T-helper 17 cell (primary cell): ENCODE results near the gene CWC27. TPM values are rescaled to one million over a fixed set of nuclear protein-coding genes. Genes with fewer than 3 reads are reported as not detected.

ENCODE experiments used
- ATAC-seq: fragments of 150-1000 bp; cut with Tn5 transposase; 2 replicates; pipeline ENCODE4 v1.10.0; 2021; ENCODE audit warnings: mild to moderate bottlenecking, moderate library complexity
- DNase-seq, 3 donors: peaks; one replicate each; pipeline versions ENCODE4 v3.0.0 to v3.0.0-alpha.2; 2020 to 2021
- H3K9me3 ChIP-seq: one replicate; pipeline ENCODE4 v1.7.0; 2013; ENCODE audit warnings: low read length, mild to moderate bottlenecking; ENCODE audit not compliant: control insufficient read depth, poor library complexity, severe bottlenecking
- H3K27ac Mint-ChIP-seq: one replicate; pipeline ENCODE4 v1.8.0; 2022; ENCODE audit warnings: mild to moderate bottlenecking, moderate library complexity, mixed read lengths
- H3K27me3 Mint-ChIP-seq: one replicate; pipeline ENCODE4 v1.8.0; 2022; ENCODE audit warnings: mixed read lengths
- H3K36me3 Mint-ChIP-seq: one replicate; pipeline ENCODE4 v1.8.0; 2022; ENCODE audit warnings: low read depth, mixed read lengths
- H3K4me1 Mint-ChIP-seq: one replicate; pipeline ENCODE4 v1.8.0; 2022; ENCODE audit warnings: mild to moderate bottlenecking, mixed read lengths
- H3K4me3 Mint-ChIP-seq: one replicate; pipeline ENCODE4 v1.8.0; 2022; ENCODE audit warnings: mild to moderate bottlenecking, moderate library complexity, mixed read lengths
- total RNA-seq, 4 donors: library from RNA in 2 of 4; stranded (reverse) in 2 of 4; gene quantifications; one replicate each; pipeline ENCODE4 v1.2.3 and lab custom pipeline; 2022 to 2026

CWC27 gene
- total RNA-seq, 2 donors from 2014 or later, result 17.4 to 18.2 TPM

DNA sequence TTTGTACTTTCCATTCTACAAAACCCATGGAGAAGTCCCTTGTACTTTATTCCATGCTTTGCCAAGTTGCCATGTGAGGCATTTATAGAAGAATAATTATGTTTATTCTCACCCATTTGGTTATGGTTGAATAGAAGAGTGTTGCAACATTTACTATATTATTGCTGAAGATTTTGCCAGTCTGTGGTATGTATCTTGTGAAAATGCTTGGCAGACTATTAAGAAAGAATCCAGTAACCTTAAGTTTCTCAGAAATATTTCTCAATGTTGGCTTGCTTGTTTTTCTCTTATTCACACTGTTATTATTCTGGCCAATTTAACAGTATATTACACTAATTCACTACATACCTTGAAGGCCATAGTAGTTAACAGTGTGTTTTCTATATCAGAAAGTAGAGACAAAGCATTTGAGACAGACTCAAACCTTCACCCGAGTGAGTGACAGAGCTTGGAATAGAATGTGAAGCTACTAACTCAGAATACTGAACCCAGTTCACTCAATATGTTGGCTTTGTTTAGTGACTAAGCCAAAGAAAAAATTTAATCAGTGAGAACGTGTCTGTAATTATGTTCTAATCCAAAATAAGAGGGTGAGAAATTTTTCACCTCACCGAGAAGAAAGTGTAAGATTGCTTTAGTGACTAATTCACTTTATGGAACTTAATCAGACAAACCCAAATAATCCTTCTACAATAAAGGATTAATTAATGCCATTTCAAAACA lies 184.4 kb downstream of the CWC27 start:
- Mint-ChIP-seq H3K27ac (no peak overlapping the region), H3K4me3 (no peak overlapping the region), H3K27me3 (no peaks in the 10 kb centered on the region), H3K36me3 (no peaks in the 10 kb centered on the region), H3K4me1 (peaks cover 3% of the 10 kb centered on the region)
- ATAC-seq (no peak), DNase-seq (no peak)
- H3K9me3 ChIP-seq, result peaks cover 3% of the 10 kb centered on the region

DNA sequence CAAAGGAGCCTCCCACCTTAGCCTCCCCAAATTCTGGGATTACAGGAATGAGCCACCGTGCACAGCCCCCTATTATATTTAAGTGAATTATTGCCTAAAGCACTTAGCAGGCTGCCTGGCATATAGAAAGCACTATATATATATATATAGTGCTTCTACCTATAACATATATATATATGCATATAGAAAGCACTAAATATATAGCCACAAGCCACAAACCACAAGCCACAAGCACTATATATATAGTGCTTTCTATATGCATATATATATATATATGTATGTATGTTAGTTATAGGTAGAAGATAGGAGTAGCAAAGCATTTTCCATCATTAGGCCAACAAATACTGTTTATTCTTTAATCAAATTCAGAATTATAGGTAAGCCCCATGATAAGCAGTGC lies 185.8 kb downstream of the CWC27 start:
- H3K9me3 ChIP-seq, result peaks cover 3% of the 10 kb centered on the region
- ATAC-seq (no peak), DNase-seq (no peak)
- Mint-ChIP-seq H3K4me1 (peaks cover 3% of the 10 kb centered on the region), H3K27me3 (no peaks in the 10 kb centered on the region), H3K4me3 (no peak overlapping the region), H3K27ac (no peak overlapping the region), H3K36me3 (no peaks in the 10 kb centered on the region)

DNA sequence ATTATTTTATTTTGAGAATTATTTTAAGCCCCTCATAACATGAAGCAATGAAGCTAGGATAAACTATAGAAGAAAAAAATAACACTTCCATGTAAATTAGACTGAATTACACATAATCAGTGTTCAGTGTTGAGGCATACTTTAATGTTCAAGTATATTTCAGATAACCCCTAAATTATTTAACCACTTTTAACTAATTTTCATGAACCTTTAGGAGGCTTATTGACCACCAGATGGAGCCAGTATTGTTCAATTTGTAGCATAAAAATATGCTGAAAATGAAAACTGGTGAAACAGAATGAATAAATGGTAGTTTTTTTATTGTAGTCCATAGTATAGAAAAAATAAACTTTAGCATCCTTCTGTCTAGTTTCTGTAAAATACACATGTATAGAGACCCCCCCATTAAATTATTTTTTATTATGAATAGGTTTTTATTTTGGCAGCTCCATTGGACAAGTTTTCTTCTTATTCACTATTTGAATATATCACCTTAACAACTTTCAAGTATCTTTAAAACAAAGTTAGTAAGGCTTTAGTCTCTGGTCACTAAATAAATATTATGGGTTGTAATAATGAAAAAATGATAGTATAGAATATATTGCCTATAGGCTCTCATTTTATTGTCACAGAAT lies 190.1 kb downstream of the CWC27 start:
- Mint-ChIP-seq H3K27me3 (no peaks in the 10 kb centered on the region), H3K36me3 (no peaks in the 10 kb centered on the region)
- DNase-seq, result no peak

DNA sequence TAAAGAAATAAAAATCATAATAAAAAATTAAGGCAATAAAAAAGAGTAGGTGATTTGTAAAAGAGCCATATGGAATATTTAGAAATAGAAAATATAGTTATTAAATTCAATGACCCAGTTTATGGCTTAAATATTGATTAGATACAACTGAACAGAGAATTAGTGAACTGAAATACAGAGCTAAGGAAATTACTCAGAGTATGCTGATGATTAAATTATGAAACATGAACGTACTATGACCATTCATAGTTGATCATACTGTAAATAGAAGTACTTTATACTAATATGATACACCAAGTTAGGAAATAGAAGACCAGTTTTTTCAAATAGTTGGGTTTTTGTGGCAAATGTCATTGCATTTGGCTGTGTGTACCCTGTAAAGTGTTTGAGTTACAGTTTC lies 194.5 kb downstream of the CWC27 start:
- Mint-ChIP-seq H3K27me3 (no peaks in the 10 kb centered on the region), H3K4me1 (no peaks in the 10 kb centered on the region), H3K27ac (no peak overlapping the region), H3K36me3 (no peaks in the 10 kb centered on the region), H3K4me3 (no peak overlapping the region)
- no peak for ATAC-seq
- DNase-seq, result no peak
- H3K9me3 ChIP-seq, result no peaks in the 10 kb centered on the region

More for the DNA sequence above, 190.1 kb downstream of the CWC27 start:
- Mint-ChIP-seq H3K4me1 (peaks cover 3% of the 10 kb centered on the region), H3K27ac (no peak overlapping the region), H3K4me3 (no peak overlapping the region)
- no peaks in the 10 kb centered on the region for H3K9me3 ChIP-seq
- no peak for ATAC-seq

DNA sequence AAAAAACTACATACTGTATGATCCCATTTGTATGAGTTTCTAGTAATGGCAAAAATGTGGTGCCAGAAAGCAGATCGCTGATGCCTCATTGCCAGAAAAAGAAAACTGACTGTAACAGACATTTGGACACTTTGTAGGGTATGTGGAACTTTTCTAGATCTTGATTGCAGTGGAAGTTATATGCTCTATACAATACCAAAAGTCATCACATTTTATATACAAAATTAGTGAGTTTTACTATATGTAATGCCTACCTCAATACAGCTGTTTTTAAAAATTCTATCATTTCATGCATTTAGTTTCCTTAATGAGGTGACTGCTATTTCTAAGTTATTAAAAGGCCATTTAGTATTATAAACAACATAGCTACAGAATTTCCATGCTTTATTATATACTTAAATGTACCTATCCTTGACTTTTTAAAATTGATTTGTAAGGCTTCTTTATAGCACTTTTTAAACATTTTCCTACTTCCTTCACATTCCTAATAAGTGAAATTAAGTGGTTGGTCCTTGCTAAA lies 199.9 kb downstream of the CWC27 start:
- no peak for ATAC-seq
- no peak overlapping the region for H3K27ac Mint-ChIP-seq

DNA sequence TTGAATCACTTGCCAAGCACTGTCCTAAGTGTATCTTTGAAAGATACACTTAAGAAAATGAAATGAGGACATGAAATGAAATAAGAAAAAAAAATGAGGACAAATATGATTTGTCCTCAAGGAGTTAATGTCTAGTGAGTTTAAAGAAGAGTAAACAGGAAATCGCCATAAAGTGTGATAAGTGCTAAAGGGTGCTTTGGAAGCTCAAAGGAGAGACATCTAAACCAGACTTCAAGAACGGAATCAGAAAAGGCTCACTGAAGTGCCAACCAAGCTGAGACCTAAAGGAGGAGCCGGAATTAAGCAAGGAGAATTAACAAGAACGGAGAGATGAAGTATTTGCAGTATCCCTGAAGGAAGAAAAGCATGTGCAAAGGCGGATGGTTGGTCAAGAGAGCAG lies 200.8 kb downstream of the CWC27 start:
- no peak overlapping the region for H3K27ac Mint-ChIP-seq
- no peaks in the 10 kb centered on the region for H3K4me1 Mint-ChIP-seq
- H3K4me3 Mint-ChIP-seq, result no peak overlapping the region
- no peak for DNase-seq
- H3K9me3 ChIP-seq, result no peaks in the 10 kb centered on the region
- H3K36me3 Mint-ChIP-seq, result peaks cover 11% of the 10 kb centered on the region
- ATAC-seq, result no peak
- no peaks in the 10 kb centered on the region for H3K27me3 Mint-ChIP-seq

More for the DNA sequence above, 199.9 kb downstream of the CWC27 start:
- Mint-ChIP-seq H3K27me3 (no peaks in the 10 kb centered on the region), H3K4me1 (no peaks in the 10 kb centered on the region), H3K36me3 (peaks cover 8% of the 10 kb centered on the region), H3K4me3 (no peak overlapping the region)
- H3K9me3 ChIP-seq, result no peaks in the 10 kb centered on the region
- DNase-seq, result no peak

DNA sequence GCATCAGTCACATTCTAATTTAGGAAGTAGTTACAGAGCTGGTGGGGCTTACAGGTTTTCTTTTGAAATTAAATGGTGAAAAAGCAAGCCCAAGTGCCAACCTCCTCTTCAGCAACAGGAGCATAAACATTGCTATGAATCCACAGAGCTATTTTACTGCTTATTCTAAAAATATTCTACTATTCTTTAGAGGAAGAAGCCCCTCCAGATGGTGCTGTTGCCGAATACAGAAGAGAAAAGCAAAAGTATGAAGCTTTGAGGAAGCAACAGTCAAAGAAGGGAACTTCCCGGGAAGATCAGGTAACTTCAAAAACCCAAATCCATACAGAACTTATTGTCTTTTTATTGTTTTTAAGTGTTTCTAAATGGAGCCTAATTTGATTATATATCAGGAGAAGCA lies 202.8 kb downstream of the CWC27 start:
- Mint-ChIP-seq H3K36me3 (peaks cover 11% of the 10 kb centered on the region), H3K27me3 (no peaks in the 10 kb centered on the region), H3K4me3 (no peak overlapping the region), H3K4me1 (no peaks in the 10 kb centered on the region), H3K27ac (no peak overlapping the region)
- ATAC-seq (no peak), DNase-seq (no peak)
- no peaks in the 10 kb centered on the region for H3K9me3 ChIP-seq

DNA sequence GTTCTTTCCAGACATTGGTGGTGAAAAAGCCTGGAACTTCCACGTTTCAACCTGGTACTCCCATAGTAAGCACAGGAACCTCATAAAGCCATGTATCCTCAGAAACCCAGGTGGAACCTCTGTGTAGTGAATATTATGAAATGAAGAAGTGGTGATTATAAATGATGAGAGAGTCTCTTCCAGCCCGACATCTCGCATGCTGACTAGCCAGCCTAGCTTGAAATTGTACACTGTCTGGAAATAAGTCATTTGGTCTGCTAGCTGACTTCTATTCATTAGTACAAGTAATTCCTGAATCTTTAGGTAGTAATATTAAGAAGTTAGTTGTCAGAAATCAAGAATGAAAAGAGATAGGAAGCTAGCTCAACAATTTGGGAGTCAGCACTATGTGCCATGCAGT lies 203.3 kb downstream of the CWC27 start:
- Mint-ChIP-seq H3K36me3 (peaks cover 11% of the 10 kb centered on the region), H3K4me3 (no peak overlapping the region), H3K27ac (no peak overlapping the region), H3K4me1 (no peaks in the 10 kb centered on the region), H3K27me3 (no peaks in the 10 kb centered on the region)
- H3K9me3 ChIP-seq, result no peaks in the 10 kb centered on the region
- ATAC-seq (no peak), DNase-seq (no peak)

DNA sequence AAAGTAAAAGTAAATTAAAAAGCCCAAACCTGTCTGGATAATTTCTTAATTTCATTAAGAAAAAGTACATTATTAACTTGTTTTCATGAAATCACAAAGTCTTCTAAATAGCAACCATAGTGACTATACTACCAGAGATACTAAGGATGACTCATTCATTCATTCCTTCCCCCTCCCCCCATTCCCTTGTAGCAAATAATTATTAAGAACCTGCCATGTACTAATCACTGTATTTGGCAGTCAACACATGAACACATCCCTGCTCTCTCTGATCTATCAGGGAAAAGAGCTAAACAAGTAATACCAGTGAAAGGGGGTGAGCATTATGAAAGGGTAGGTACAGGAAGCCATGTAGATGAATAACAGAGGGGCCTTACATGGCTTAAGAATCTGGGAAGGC lies 203.9 kb downstream of the CWC27 start:
- no peaks in the 10 kb centered on the region for H3K27me3 Mint-ChIP-seq
- peaks cover 11% of the 10 kb centered on the region for H3K36me3 Mint-ChIP-seq
- DNase-seq (no peak), ATAC-seq (no peak)
- H3K27ac Mint-ChIP-seq, result no peak overlapping the region
- H3K4me1 Mint-ChIP-seq, result no peaks in the 10 kb centered on the region
- no peaks in the 10 kb centered on the region for H3K9me3 ChIP-seq
- H3K4me3 Mint-ChIP-seq, result no peak overlapping the region

DNA sequence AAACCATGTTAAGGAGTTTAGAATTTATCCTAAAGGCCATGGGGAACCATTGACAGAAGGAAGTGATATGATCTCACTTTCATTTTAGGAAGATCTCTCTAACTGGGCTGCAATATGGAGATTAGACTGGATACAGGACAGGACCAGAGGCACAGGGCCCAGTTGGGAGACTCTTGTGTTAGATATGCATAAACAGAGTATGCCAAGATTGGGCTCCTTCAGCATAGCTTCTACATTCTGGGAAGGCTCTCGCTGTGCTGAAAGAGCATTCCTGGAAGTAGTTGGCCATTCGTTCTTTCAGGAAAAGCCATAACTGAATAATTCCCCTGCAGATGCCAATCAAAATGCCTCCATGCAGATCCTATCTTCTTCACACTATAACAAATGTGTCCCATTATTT lies 204.5 kb downstream of the CWC27 start:
- no peaks in the 10 kb centered on the region for H3K9me3 ChIP-seq
- no peak overlapping the region for H3K27ac Mint-ChIP-seq
- ATAC-seq (no peak), DNase-seq (no peak)
- no peaks in the 10 kb centered on the region for H3K27me3 Mint-ChIP-seq
- no peak overlapping the region for H3K4me3 Mint-ChIP-seq
- peaks cover 15% of the 10 kb centered on the region for H3K36me3 Mint-ChIP-seq
- H3K4me1 Mint-ChIP-seq, result no peaks in the 10 kb centered on the region

DNA sequence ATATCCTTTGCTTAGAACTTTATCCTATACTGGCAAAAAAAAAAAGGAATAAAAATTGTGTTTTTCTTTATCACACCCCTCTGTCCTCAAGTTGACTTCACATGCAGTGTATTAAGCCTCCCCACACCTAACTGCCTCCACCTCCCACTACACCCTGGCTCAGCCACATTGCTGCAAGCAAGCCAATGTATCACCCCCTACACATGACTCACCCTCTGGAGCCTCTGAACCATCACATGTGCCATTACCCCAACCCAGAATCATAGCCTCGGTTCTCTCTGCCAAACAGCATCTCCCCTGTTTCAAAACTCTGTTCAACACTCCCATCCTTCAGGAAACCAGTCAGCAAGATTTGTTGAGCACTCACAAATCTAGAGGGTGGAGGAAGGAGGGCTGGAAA lies 209.0 kb downstream of the CWC27 start:
- no peaks in the 10 kb centered on the region for H3K27me3 Mint-ChIP-seq
- no peaks in the 10 kb centered on the region for H3K4me1 Mint-ChIP-seq
- DNase-seq, result no peak
- no peaks in the 10 kb centered on the region for H3K9me3 ChIP-seq
- H3K4me3 Mint-ChIP-seq, result no peak overlapping the region
- H3K27ac Mint-ChIP-seq, result no peak overlapping the region
- H3K36me3 Mint-ChIP-seq, result peaks cover 11% of the 10 kb centered on the region
- no peak for ATAC-seq

DNA sequence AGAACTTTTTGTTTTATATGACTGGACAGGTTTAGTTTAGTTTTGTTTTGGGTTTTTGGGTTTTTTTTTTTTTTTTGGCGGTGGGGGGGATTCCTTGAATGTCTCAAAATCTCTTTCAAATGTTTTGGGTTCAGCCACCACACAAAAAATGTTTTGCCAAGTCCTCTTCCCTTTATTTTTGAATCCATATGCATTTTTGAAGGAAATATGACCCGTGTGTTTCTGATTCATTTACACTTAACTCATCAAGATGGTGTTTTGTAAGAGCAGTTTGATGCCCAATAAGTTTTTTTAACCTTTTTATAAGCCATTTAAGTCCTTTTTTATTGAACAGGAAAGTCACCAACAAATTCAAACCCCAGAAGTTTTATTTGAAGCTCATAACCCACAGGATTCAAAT lies 209.8 kb downstream of the CWC27 start:
- Mint-ChIP-seq H3K27ac (no peak overlapping the region), H3K4me3 (no peak overlapping the region), H3K36me3 (peaks cover 7% of the 10 kb centered on the region), H3K27me3 (no peaks in the 10 kb centered on the region), H3K4me1 (no peaks in the 10 kb centered on the region)
- H3K9me3 ChIP-seq, result no peaks in the 10 kb centered on the region
- no peak for ATAC-seq
- no peak for DNase-seq

DNA sequence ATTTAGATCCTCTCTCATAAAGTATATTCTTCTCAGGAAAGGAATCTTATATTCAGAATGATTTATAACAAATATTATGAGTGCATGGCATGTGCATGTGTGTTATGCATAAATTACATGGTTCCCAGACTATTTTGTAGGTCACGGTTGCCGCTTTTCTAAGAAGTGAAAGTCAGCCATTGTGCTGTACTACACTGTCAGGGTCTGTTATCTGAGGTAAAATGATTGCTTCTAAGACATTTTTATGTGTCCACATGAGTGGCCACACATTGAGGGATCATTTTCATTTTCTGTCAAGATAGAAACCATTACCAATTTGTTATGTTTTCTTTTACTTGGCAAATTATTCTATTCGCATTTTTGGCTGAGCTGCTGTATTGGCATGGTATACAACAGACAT lies 210.8 kb downstream of the CWC27 start:
- no peak overlapping the region for H3K4me3 Mint-ChIP-seq
- H3K27me3 Mint-ChIP-seq, result no peaks in the 10 kb centered on the region
- no peaks in the 10 kb centered on the region for H3K9me3 ChIP-seq
- H3K27ac Mint-ChIP-seq, result no peak overlapping the region
- DNase-seq (no peak), ATAC-seq (no peak)
- no peaks in the 10 kb centered on the region for H3K4me1 Mint-ChIP-seq
- H3K36me3 Mint-ChIP-seq, result peaks cover 4% of the 10 kb centered on the region

DNA sequence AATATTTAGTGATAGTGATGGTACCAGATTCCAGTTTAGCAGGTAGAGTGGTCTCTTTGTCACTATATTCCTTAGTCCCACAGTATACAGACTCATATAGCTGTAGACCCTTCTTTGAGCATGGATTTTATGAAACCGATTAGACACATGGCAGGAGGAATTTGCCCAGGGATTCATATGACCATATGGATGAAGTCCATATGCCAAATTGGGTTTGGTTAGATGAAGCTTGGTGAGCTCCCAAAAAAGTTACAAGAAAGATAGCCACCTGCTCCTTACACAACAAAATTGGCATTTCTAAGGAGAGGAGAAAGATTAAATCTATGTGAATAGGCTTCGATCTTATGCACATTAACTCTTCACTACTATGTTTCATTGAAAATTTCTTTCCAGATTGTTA lies 211.4 kb downstream of the CWC27 start:
- Mint-ChIP-seq H3K27me3 (no peaks in the 10 kb centered on the region), H3K27ac (no peak overlapping the region), H3K4me1 (no peaks in the 10 kb centered on the region), H3K36me3 (peaks cover 4% of the 10 kb centered on the region), H3K4me3 (no peak overlapping the region)
- no peak for DNase-seq
- no peak for ATAC-seq
- H3K9me3 ChIP-seq, result no peaks in the 10 kb centered on the region
